ENCODE data around the gene PDIA5. TPM values are rescaled to one million over a fixed set of nuclear protein-coding genes. Genes with fewer than 3 reads are reported as not detected.

The PDIA5 gene
- total RNA-seq, 3 donors from 2014 or later (not counting 1 experiment from before 2014, with no cell fraction given), result 0.59 to 3.3 (median 0.63) TPM

DNA sequence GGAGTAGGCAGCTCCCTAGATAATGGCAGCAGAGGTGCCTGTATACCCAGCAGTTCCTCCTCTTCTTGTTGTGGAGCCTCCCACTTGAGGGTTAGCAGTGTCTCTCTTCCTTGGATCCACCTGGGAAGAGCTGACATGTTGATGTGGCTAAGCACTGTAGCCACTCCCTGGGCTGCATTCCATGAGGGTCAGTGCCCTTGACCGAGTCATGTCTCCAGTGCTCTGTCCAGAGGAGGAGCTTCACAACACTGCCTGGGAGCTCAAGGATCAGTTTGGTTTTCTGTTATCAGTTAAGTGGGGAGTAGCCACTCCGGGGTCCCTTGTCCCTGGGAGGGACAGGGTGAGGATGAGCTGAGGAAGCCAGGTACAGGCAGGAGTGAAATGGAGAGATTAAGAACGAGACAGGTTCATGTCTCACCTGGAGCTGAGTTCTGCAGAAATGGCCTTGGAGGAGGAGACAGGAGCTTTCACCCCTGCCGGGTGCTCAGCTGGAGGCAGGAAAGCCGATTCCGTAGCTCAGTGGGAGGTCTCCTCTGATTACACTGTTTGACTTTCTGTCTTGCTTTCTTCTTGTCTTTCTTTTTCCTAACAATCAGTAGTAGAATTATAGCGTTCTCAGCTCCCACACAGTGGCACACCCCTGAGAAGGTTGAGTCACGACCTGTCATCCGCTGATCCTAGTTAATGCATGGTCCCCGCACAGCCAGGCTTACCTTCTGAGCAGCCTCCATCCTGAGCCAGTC is 77.0 kb downstream of the PDIA5 start:
- no peaks in the 10 kb centered on the region for H3K4me1 Mint-ChIP-seq
- Histone ChIP-seq H3K27me3 (ENCODE audit: control insufficient read depth, insufficient read depth, low read length) (no peaks in the 10 kb centered on the region), H3K4me3 (ENCODE audit: low read length) (no peak overlapping the region), H3K9me3 (ENCODE audit: control insufficient read depth, insufficient read depth, low read length) (no peaks in the 10 kb centered on the region), H3K27ac (ENCODE audit: low read length) (no peak overlapping the region), H3K36me3 (ENCODE audit: control insufficient read depth, insufficient read depth, low read length) (no peaks in the 10 kb centered on the region), H3K4me1 (ENCODE audit: control insufficient read depth, insufficient read depth, low read length) (no peaks in the 10 kb centered on the region)
- WGBS (ENCODE audit: insufficient coverage), result 89% methylated on average over 10 of the region's 10 CpGs
- TF ChIP-seq, protein P1, sequence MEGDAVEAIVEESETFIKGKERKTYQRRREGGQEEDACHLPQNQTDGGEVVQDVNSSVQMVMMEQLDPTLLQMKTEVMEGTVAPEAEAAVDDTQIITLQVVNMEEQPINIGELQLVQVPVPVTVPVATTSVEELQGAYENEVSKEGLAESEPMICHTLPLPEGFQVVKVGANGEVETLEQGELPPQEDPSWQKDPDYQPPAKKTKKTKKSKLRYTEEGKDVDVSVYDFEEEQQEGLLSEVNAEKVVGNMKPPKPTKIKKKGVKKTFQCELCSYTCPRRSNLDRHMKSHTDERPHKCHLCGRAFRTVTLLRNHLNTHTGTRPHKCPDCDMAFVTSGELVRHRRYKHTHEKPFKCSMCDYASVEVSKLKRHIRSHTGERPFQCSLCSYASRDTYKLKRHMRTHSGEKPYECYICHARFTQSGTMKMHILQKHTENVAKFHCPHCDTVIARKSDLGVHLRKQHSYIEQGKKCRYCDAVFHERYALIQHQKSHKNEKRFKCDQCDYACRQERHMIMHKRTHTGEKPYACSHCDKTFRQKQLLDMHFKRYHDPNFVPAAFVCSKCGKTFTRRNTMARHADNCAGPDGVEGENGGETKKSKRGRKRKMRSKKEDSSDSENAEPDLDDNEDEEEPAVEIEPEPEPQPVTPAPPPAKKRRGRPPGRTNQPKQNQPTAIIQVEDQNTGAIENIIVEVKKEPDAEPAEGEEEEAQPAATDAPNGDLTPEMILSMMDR (IDR thresholded peaks at IDR 0.05), result no peak
- no peaks in the 10 kb centered on the region for H3K9me3 Mint-ChIP-seq
- H3K27ac Mint-ChIP-seq, result no peak overlapping the region
- DNase-seq (no peak), ATAC-seq (no peak)
- no peaks in the 10 kb centered on the region for H3K27me3 Mint-ChIP-seq (ENCODE audit: low read depth in 2 of 2)
- H3K4me3 Mint-ChIP-seq, result no peak overlapping the region
- intact Hi-C loops (cut with micrococcal nuclease), result no loop called here
- H3K36me3 Mint-ChIP-seq, result no peaks in the 10 kb centered on the region

- no peak overlapping the region for H3K27ac Mint-ChIP-seq
- ATAC-seq (no peak), DNase-seq (no peak)
- Histone ChIP-seq H3K4me1 (ENCODE audit: control insufficient read depth, insufficient read depth, low read length) (peaks cover 3% of the 10 kb centered on the region), H3K9me3 (ENCODE audit: control insufficient read depth, insufficient read depth, low read length) (peaks cover 12% of the 10 kb centered on the region), H3K4me3 (ENCODE audit: low read length) (no peak overlapping the region), H3K27ac (ENCODE audit: low read length) (no peak overlapping the region), H3K36me3 (ENCODE audit: control insufficient read depth, insufficient read depth, low read length) (no peaks in the 10 kb centered on the region), H3K27me3 (ENCODE audit: control insufficient read depth, insufficient read depth, low read length) (no peaks in the 10 kb centered on the region)
- no peak overlapping the region for H3K4me3 Mint-ChIP-seq
- H3K9me3 Mint-ChIP-seq, result peaks cover 2 to 3% of the 10 kb centered on the region in 2 donors
- intact Hi-C loops (cut with micrococcal nuclease), result no loop called here
- WGBS (ENCODE audit: insufficient coverage), result 96% methylated on average over 9 of the region's 10 CpGs
- TF ChIP-seq, protein P1 (IDR thresholded peaks at IDR 0.05), result no peak
- H3K4me1 Mint-ChIP-seq, result peaks cover 0 to 5% of the 10 kb centered on the region in 2 donors
- H3K27me3 Mint-ChIP-seq (ENCODE audit: low read depth in 2 of 2), result no peaks in the 10 kb centered on the region
- no peaks in the 10 kb centered on the region for H3K36me3 Mint-ChIP-seq
Measured at GRCh38 chr3:123147754-123148535, 81.1 kb downstream of the PDIA5 start.

DNA sequence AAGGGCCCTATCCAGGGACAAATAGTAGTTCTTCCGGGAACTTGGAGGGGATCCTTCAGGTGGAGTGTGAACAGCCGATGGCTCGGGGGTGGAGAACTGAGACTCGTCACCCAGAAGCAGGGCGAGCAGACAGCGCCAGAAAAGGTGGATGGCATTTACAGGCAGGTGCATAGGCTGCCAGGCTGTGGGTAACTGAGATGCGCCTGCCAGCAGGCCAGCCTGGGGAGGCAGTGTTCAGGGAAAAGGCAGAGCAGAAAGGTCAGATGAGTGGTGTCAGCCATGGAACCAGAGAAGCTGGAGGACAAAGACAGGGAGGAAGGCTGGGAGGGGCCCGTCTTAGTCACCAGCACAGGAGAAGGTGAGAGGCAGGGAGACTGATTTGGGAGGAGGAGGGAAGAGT is 81.9 kb downstream of the PDIA5 start:
- no peaks in the 10 kb centered on the region for H3K36me3 Mint-ChIP-seq

More for the DNA sequence above, 81.9 kb downstream of the PDIA5 start:
- Histone ChIP-seq H3K36me3 (ENCODE audit: control insufficient read depth, insufficient read depth, low read length) (no peaks in the 10 kb centered on the region), H3K27ac (ENCODE audit: low read length) (no peak overlapping the region), H3K27me3 (ENCODE audit: control insufficient read depth, insufficient read depth, low read length) (no peaks in the 10 kb centered on the region), H3K4me3 (ENCODE audit: low read length) (no peak overlapping the region), H3K4me1 (ENCODE audit: control insufficient read depth, insufficient read depth, low read length) (peaks cover 5% of the 10 kb centered on the region), H3K9me3 (ENCODE audit: control insufficient read depth, insufficient read depth, low read length) (peaks cover 12% of the 10 kb centered on the region)
- no peak overlapping the region for H3K27ac Mint-ChIP-seq
- H3K27me3 Mint-ChIP-seq (ENCODE audit: low read depth in 2 of 2), result no peaks in the 10 kb centered on the region
- 97% methylated on average over 8 of the region's 8 CpGs for WGBS (ENCODE audit: insufficient coverage)
- TF ChIP-seq, protein P1 (IDR thresholded peaks at IDR 0.05), result no peak
- intact Hi-C loops (cut with micrococcal nuclease), result no loop called here
- no peak overlapping the region for H3K4me3 Mint-ChIP-seq
- DNase-seq (no peak), ATAC-seq (no peak)
- peaks cover 0 to 5% of the 10 kb centered on the region in 2 donors for H3K4me1 Mint-ChIP-seq
- peaks cover 2 to 3% of the 10 kb centered on the region in 2 donors for H3K9me3 Mint-ChIP-seq

Data from natural killer cell (primary cell).